HG02981 (cell line): Measurements from ENCODE around the gene SLC5A9.
"Not testable (repeated sequence)": the region's sequence is repeated elsewhere in the genome, so short reads cannot be mapped to it uniquely, and the experiment has no call there.

ENCODE experiments used
- ATAC-seq: cut with Tn5 transposase; IDR thresholded peaks from one replicate; pipeline ENCODE4 v1.9.1; 2021; ENCODE audit warnings: mild to moderate bottlenecking, moderate library complexity; ENCODE audit not compliant: unreplicated experiment

Gene SLC5A9

DNA sequence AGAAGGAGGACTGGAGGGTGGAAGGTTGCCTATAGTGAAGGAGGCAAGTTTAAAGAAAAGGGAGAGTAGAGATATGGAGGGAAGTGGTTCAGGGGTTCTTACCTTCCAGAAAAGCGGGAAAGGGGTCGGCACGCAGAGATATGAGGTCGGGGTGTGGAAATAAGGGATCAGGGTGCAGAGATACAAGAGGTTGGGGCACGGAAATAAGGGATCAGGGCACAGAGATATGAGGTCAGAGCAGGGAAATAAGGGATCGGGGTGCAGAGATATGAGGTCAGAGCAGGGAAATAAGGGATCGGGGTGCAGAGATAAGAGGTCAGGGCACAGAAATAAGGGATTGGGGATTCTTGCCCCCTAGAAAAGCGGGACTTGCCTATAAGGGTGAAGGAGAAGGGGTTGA lies 9.1 kb upstream of the SLC5A9 start:
- not testable (repeated sequence) for ATAC-seq

DNA sequence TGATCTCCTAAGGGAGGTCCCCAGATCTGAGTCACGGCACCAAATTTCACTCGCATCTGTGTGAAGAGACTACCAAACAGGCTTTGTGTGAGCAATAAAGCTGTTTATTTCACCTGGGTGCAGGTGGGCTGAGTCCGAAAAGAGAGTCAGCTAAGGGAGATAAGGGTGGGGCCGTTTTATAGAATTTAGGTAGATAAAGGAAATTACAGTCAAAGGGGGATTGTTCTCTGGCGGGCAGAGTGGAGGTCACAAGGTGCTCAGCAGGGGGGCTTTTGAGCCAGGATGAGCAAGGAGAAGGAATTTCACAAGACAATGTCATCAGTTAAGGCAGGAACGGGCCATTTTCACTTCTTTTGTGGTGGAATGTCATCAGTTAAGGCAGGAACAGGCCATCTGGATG lies 8.2 kb upstream of the SLC5A9 start:
- not testable (repeated sequence) for ATAC-seq

DNA sequence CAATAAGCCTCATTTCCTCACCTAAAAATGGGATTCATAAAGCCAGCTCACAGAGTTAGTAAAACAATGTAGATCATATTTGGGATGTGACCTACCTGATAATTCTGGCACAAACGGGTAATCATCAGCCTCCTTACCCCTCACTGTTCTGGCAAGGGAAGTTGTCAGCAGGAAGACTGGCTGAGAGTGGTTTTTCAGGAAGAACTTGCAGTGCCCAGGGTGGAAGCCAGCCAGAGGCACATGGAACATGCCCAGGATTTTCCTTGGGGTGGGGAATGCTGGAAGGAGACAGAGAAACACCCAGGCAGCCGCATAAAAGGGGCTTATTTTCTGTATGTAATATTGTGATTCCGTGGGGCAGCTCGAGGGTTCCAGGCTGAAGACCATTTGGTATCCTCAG lies 7.7 kb upstream of the SLC5A9 start:
- no peak for ATAC-seq

DNA sequence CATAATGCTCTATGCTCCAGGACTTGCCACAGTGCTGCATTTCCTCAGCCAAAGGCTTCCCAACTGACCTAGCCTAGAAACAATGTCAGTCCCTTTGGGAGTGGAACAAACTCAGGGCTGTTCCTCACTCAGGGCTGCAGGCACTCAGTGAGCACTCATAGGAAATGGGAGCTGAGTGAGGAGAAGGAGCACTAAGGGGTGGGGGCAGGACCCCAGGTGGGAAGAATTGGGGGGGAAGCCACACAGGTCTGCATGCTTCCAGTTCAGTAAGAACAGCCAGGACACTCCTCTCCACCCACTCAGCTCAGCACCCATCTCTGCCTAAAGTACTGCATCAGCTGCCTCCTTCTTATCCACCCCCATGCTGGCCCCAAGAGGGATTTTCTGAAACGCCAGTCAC lies 7.3 kb upstream of the SLC5A9 start:
- no peak for ATAC-seq

DNA sequence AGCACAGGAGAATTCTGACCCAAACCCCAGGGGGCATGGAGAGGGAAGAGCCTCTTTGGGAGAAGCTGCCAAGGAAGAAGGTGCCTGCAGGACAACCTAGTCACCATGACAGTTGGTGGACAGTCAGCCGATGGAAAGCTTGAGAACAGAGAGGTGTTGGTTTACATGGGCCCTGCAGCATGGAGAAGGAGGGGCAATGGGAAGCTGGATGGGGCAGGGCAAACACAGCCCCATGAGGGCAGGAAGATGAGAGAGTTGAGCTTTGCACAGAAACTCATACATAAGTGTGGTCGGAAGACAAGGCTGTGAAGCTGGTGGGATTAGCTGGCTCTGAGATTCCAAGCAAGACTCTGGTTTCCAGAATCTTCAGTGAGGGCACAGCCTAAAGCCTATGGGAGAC lies 6.6 kb upstream of the SLC5A9 start:
- ATAC-seq = no peak

DNA sequence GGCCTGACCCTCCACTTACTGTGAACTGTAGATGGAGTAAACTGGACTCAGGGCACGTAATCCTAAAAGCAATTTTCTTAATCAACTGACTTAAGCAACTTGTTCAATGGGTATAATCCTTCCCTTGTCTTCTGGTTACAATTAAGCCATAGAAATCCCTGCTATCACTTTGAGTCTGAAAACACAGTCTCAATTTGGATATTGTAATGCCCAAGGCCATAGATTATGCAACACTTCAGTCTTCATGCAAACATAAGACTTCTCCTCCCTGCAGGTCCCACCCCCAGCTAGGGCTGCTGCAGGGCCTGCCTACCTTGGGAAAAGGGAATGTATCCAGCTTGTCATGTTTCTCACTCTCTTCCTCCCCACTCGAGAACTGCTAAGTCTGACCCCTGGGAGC lies 6.2 kb upstream of the SLC5A9 start:
- ATAC-seq = no peak

DNA sequence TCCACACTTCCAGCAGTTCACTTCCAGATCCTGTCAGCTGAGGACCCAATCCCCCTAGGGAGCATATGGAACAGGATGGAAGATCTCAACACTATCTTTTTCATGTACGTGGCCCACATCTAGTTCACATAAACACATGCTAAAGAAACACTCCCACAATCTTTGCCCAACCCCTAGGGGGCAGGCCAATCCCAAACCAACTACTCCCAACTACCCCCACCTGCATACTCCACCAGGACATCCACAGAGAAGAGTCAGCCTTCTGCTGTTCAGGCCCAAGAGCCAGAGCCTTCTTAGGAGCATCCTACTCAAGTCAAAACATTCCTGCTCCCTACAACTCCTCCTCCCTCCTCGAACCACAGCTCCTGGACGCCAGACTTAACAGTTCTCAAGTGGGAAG lies 5.6 kb upstream of the SLC5A9 start:
- no peak for ATAC-seq

DNA sequence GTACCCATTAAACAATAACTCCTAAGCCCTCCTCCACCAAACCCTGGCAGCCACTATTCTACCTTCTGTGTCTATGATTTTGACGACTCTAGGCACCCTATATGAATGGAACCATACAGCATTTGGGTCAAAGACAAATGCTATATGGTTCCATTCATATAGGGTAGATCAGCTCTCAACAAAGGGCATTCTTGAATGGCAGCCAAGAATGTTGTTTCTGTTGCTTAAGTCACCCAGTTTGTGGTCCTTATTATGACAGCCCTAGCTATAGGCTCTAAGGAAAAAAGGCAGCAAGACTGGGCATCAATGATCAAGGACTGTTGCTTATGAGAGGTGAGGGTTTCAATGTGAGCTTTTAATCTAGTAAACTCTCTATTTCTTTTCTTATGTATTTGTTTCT lies 4.7 kb upstream of the SLC5A9 start:
- no peak for ATAC-seq

DNA sequence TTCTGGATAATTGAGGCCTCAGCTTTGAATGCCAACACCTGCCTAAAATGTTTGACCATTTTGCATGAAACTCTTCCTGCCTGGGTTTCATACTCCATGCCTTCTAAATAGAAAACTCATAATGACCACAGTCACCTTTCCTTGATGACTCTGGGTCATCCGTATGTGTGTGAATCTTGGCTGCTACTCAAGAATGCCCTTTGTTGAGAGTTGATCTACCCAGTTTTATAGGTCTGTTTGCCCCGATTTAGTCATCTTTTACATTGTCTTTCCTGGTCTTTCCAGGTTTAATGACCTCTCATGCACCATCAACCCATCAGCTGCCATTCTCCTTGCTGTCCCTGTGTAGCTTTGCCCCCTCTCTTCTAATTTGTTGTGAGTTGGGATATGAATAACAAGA lies 2.7 kb upstream of the SLC5A9 start:
- ATAC-seq = no peak

DNA sequence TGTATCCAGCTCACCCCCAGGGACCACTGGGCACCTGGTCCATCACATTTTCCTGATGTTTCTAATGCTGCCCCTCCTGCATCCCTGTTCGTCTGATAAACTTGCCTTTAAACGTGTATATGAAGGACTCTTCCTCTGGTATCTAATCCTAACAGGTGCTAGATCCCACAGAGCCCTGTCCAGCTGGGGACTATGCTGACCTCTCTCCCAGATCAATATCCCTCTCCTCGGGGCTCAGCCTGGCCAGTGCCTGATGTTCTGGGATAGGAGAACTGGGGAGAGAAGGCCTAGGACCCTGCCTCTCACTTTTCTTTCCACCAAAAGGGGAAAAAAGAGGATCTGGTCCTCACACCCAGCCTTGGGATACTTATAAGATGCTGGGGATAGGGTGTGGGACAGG lies 1.4 kb upstream of the SLC5A9 start:
- ATAC-seq = no peak

DNA sequence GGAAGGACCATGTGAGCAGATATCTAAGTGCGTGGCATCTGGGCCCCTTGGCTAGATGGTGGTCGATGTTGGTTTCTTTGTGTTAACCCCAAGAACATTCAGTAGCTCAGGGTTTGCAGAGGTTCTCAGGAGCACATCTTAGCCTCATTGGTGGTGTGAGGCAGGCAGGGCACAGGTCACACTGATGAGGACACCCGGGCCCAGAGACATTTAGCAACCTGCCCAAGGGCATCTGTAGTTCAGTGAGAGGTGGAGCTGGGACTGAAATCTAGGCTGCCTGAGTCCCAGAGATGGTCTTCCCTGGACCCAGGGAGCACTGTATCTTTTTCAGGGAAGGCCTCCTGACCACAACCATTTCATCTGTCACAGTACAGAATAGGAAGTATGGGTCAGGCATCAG lies 859 bp upstream of the SLC5A9 start:
- no peak for ATAC-seq

DNA sequence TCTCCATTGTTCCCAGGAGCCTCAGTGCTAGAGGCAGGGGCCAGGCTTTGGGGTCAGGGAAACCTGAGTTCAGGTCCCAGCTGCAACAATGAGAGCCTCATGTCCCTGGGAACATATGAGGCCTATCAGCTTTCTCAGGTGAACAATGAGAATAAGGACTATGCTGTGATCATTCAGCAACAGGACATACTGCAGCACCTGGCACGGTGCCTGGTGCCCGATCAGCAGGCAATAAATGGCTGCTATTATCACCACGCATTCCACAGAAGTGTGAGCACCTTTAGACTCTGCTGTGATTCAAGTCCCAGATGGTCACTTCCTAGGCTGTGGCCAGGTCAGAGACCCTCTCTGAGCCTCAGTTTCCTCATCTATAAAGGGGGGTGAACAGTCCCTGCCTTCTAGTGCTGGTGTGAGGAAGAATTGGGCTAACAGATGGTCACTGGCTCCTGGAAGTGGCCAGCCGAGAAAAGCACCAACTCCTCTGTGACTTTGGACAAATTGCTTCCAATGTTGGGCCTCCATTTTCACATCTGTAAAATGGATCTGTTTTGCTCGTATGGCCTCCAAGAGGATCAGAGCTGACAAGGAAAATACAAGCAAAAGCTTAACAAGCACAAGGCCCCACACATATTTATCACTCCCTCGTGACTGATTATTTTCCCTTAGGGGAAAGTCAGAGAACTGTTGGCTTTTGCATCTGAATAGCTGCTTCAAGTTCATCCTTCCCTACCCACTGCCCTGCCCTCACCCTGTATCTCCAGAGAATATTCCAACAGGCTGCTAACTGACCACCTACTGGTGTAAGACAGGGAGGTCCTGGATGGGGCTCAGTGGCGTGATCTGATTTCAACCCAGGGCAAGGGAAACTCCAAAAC lies 1.1 kb downstream of the SLC5A9 start:
- no peak for ATAC-seq

DNA sequence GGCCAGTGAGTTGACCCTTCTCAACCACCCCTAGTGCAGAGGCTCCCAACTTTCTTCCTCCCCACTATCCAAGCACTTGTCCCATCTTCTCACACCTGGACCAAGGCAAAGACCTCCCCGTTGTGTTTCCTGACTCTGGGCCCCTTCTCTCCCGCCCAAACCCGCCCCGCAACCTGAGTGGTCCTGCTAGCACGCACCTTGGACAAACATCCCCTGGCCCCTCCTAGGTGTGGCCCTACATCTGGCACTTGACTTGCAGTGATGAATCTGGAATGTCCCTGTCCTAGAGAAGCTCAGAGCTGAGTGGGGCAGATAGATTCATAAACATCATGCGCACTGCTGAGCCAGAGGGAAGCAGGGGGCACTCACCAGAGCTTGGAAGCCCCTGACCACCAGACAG lies 2.3 kb downstream of the SLC5A9 start:
- ATAC-seq = no peak

DNA sequence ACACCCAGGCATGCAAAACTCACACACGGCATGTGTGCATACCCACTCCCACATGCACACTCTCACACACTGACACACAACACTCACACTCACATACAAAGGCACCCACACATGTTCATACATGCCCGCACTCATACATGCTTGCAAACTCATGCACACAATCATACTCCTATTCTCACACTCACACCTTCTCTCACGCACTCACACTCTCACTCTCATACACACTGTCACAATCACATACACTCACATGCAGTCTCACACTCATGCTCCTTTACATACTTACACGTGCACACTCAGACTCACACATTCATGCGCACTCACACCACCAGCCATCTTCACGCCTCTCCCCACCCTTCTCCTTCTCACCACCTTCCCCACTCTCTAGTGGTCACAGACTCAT lies 3.1 kb downstream of the SLC5A9 start:
- ATAC-seq = no peak

DNA sequence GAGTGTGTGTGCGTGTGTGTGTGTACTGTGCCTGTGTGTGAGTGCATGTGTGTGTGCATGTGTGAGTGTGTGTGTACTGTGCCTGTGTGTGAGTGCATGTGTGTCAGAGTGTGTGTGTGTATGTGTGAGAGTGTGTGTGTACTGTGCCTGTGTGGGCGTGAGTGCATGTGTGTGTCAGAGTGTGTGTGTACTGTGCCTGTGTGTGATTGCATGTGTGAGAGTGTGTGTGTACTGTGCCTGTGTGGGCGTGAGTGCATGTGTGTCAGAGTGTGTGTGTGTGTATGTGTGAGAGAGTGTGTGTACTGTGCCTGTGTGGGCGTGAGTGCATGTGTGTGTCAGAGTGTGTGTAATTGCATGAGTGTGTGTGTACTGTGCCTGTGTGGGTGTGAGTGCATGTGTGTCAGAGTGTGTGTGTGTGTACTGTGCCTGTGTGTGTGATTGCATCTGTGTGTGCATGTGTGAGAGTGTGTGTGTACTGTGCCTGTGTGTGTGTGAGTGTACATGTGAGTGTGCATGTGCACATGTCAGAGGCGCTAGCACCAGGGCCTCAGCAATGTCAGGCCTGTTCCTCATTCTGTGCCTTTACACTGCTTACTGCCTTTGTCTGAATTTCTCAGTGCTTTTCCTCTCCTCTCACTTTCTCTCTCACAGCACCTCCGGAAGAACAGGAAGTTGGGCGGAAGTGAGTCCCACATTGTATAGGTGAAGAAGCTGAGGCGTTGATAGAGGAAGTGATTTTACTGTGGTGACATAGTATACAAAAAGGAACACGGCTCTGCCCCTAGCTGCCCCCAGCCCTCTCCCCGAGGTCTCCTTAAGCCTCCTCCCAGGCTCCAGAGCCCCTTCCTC lies 4.9 kb downstream of the SLC5A9 start:
- ATAC-seq = no peak

DNA sequence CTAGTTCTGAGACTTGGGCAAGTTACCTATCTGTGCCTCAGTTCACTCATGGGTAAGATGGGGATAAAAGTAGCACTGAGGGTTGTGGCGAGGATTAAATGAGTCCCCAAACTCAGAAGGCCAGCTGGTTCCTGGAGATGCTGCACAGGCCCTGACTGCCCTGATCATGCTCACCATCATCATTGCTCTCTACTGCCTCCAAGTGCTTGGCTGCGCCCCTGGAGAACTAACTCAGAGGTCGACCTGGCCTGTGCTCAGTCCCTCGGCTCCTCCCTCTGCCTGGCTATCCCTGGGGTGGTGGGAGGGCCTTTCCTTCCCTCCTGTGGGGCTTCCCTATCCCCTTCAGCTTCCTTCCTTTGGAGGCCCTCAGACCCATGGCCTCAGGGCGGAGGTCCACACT lies 5.6 kb downstream of the SLC5A9 start:
- ATAC-seq = no peak

DNA sequence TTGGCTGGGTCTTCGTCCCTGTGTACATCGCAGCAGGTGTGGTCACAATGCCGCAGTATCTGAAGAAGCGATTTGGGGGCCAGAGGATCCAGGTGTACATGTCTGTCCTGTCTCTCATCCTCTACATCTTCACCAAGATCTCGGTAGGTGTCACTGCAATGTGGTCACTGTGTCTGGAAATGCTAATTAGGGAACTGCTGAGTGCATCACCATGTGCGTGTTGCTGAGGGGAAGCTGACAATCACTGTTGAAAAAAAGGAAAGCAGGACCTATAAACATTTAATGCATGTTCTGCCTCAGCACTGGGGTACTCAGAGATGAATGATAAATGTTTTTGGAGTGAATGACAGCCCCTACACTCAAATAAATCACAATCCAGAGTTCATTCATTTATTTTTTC lies 6.8 kb downstream of the SLC5A9 start:
- no peak for ATAC-seq

DNA sequence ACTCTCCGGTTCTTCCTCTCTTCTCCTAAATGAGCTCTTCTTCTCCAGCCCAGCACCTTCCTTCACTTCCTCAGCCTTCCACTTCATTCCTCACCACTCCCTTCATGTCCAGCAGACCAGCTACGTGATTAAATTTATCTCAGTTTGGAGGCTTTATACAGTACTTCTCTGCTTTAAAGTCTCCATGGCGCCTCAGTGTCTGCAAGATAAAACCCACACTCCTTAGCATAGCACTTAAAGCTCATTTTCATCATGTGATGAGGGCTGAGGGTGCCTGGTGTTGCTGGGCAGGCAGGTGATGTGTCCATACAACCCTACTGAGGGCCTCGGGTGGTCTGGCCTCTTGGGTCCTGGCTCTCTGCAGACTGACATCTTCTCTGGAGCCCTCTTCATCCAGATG lies 7.7 kb downstream of the SLC5A9 start:
- no peak for ATAC-seq

DNA sequence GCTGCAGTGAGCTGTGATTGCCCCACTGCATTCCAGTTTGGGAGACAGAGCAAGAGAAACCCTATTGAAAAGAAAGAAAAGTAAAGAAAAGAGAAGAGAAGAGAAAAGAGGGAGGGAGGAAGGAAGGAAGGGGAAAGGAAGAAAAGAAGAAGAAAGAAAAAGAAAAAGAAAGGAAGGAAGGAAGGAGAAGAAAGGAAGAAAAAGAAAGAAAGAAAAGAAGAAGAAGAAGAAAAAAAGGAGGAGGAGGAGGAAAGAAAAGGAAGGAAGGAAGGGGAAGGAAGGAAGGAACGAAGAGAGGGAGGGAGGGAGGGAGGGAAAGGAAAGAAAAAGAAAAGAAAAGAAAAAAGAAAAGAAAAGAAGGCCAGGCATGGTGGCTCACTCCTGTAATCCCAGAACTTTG lies 10.2 kb downstream of the SLC5A9 start:
- ATAC-seq = no peak

DNA sequence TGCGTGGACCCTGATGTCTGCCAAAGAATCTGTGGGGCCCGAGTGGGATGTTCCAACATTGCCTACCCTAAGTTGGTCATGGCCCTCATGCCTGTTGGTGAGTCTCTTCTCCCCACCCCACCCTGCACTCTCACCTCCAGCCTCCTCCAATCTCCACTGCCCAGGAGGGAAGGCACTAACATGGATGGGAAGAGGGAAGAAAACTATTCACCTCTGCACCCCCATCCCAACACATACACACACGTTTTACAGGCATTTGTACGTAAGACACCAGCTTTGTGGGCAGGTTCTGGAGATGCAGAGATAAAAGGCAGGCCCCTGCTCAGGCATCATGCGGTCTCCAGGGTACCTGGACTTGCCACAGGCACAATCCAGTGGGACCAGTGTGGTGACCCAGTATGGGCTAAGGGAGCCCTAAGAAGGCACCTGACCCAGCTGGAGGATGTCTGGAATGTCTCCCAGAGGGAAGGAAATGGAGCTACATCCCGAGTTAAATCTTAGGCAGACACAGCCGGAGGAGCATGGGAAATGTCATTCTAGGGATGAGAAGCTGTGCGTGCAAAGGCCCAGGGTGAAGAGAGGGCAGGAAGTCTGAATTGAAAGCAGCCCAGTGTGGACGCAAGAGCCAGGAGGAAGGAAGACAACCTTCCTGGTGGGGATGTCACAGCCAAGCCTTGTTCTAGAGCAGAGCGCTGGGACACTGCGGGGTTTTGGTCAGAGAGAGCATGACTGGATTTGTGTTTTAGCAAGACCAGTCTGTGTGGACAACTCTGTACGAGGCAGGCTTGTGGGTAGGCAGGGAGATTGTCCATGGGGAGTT lies 11.4 kb downstream of the SLC5A9 start:
- no peak for ATAC-seq

DNA sequence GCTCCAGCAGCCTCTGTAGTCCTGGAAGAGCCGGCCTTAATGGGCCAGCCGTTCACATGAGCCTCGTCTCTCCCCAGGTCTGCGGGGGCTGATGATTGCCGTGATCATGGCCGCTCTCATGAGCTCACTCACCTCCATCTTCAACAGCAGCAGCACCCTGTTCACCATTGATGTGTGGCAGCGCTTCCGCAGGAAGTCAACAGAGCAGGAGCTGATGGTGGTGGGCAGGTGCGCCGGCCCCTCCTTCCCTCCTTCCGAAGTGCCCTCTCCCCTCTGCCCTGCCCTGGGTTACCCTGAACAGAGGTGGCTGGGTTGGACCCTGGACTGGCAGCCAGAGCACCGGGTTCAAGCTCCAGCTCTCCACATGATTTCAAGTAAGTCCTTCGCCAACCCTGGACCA lies 13.1 kb downstream of the SLC5A9 start:
- no peak for ATAC-seq
